Islet of Langerhans (tissue), 1 donor: Measurements from ENCODE around the gene HYOU1.
"Not testable (repeated sequence)": the region's sequence is repeated elsewhere in the genome, so short reads cannot be mapped to it uniquely, and the experiment has no call there.

Experiments
- FAIRE-seq: peaks from one replicate; lab custom pipeline; 2011; peaks lifted over from hg19 to GRCh38; lab: Jason Lieb, UNC

Gene HYOU1

DNA sequence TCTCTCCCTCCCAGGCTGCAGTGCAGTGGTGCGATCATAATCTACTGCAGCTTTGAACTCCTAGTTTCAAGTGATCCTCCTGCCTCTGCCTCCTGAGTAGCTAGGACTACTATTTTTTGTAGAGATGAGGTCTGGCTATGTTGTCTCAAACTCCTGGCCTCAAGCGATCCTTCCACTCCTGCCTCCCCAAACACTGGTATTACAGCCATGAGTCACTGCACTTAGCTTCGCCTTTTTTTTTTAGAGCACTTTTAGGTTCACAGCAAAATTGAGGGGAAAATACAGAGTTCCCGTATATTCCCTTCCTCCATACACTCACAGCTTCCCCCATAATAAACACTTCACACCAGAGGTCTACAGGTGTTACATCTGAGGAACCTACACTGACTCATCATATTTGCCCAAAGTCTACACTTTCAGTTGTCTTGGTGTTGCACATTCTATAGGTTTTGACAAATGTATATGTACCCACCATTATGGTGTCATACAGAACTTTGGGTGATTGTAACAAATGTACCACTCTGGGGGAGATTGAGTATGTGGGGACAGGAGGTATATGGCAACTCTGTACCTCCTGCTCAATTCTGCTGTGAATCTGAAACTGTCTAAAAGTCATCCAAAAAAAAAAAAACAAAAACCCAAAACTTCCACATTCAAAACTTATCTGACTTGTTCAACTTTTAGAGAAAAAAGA, 15.0 kb downstream of the HYOU1 start:
- no peak for FAIRE-seq

DNA sequence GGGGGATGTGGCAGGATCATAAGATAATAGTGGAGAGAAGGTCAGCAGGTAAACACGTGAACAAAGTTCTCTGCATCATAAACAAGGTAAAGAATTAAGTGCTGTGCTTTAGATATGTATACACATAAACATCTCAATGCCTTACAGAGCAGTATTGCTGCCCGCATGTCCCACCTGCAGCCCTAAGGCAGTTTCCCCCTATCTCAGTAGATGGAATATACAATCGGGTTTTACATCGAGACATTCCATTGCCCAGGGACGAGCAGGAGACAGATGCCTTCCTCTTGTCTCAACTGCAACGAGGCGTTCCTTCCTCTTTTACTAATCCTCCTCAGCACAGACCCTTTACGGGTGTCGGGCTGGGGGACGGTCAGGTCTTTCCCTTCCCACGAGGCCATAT, 17.5 kb downstream of the HYOU1 start:
- not testable (repeated sequence) for FAIRE-seq

DNA sequence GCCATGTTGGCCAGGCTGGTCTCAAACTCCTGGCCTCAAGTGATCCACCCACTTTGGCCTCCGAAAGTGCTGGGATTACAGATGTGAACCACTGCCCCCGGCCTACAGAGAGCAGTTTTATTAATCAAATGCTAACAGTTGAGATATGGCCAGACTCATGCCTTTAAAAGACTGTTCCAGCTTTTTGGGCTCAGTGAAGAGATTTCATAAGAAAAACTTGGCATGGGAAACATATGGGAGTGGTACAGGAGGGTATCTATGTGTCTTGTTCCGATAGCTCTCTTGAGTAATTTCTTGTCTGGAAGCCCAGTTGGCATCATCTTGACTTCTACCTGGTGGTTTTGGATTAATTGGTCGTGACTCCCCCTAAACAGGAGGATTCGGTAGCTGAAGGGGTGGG, 18.1 kb downstream of the HYOU1 start:
- no peak for FAIRE-seq

DNA sequence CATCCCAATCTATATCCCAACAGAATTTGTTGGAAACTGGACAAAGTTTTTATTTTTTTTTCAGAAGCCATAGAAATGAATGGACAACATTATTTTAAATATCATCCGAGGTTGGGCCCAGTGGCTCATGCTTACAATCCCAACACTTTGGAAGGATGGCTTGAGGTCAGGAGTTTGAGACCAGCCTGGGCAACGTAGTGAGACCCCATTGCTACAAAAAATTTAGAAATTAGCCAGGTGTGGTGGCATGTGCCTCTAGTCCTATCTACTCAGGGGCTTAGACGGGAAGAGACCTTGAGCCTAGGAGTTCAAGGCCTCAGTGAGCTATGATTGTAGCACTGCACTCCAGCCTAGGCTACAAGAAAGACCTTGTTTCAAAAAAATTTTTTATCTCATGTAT, 22.2 kb downstream of the HYOU1 start:
- no peak for FAIRE-seq

DNA sequence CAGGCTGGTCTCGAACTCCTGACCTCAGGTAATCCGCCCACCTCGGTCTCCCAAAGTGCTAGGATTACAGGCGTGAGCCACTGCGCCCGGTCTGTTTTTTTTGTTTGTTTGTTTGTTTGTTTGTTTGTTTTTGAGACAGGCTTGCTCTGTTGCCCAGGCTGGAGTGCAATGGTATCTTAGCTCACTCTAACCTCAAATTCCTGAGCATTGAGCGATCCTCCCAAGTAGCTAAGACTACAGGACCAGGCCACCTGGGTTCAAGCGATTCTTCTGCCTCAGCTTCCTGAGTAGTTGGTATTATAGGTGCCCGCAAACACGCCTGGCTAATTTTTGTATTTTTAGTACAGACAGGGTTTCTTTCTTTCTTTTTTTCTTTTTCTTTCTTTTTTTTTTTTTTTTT, 23.6 kb downstream of the HYOU1 start:
- FAIRE-seq: not testable (repeated sequence)

DNA sequence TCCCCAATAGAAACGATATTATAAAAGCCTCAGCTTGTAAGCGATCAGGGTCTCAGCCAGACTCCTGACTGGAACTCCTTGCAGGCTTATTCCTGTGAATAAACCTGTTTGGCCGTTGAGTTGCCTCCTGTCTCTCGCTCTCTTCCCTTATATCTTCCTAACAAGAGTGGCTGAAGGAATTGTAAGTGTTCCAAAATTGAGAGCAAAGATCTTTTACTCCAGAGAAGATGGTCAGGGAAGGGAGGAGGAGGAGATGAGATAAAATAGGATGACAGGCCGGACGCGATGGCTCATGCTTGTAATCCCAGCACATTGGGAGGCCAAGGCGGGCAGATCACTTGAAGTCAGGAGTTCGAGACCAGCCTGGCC, 25.1 kb downstream of the HYOU1 start:
- no peak for FAIRE-seq

DNA sequence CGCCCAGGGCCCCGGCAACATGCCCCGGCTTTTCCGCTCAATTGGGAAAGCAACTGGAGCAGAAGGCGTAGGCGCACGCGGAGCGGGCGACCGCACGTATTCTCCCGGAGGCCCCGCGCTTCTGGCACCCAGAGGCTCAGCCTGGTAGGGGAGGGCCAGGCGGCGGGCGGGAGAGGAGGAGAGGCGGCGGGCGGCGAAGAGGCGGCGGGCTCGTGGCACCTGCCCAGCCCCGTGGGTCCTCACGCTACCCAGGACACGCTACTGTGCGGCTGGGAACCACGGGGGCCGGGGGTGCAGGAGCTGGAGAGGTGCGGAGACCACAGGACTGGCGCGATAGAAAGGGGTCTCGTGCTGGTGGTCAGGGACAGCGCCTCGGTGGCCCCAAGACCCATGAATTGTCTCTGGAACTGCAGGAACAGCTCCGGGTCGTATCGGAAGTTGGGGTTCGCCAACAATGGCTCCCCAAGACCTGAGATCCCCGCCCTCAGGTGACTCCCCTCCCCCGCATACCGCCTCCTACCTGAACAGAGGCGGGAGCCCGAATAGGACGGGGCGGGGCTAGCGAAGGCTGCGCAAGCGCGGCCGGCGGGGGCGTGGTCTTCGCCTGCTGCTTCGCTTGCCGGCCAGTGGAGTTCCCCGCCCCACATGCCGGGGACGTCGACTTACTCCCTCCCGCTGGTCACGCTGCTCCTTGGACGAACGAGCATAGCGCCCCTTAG, 26.5 kb downstream of the HYOU1 start, which contains the start of gene SLC37A4:
TSS of gene SLC37A4 (minus strand) at position 549 of the 719 bp plus-strand sequence.
- FAIRE-seq: peak; percentile 84

DNA sequence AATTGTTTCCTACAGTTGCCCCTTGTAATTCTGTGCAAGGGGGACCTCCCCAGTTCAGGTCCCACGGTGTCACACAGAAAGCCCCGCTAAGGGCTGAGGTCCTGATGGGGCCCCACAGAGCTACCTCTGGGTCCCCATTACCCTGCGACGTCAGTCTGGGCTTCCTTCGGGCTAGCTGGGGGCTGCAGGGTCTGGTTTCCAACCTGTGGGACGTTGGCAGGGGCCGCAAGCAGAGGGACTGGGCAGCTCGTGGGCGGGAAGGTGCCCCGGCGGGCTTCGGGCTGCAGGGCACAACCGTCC, 27.0 kb downstream of the HYOU1 start:
- FAIRE-seq: no peak

DNA sequence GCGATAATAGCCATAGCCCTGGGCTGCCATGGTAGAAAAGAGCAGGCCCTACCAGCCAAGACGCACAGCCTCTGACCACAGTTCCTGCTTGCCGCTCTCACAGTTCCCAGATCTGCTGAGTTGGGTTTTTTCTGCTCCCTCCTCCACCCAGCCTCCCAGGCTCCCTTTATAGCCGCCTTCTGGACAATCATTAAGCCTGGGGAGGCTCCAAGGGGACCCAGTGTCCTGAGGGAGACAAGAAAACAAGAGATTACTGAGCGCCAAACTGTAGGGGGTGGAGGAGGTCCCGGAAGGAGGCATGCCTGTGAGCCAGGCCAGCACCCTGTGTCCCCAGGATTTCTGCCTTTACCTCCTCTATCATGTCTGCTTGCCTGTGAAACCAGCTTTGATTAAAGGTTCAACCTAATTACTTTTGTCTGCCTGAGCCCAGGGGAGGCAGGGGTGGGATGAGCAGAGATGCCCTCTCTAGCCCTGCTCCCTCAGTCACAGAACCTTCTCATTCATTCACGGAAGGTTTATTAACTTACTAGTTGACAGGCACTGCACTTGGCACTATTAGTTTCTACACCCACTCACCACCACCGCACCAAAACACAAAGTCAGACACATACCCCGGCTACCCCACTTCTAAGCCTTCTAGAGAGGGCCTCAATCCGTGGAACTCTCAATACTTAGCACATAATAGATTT, 27.5 kb downstream of the HYOU1 start:
- no peak for FAIRE-seq

DNA sequence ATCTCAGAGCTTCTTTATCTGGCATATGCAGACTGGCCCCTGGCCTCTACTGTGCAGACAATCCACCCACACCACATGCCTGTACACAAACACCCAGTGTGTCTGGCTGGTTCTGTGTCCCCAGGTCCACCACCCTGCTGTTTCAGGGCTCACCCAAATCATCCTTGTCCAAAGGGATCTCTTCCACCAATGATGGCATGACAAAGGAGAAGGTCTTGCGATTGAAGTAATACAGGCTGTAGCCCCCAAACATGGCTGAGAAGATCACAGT, 28.0 kb downstream of the HYOU1 start:
- FAIRE-seq: no peak

DNA sequence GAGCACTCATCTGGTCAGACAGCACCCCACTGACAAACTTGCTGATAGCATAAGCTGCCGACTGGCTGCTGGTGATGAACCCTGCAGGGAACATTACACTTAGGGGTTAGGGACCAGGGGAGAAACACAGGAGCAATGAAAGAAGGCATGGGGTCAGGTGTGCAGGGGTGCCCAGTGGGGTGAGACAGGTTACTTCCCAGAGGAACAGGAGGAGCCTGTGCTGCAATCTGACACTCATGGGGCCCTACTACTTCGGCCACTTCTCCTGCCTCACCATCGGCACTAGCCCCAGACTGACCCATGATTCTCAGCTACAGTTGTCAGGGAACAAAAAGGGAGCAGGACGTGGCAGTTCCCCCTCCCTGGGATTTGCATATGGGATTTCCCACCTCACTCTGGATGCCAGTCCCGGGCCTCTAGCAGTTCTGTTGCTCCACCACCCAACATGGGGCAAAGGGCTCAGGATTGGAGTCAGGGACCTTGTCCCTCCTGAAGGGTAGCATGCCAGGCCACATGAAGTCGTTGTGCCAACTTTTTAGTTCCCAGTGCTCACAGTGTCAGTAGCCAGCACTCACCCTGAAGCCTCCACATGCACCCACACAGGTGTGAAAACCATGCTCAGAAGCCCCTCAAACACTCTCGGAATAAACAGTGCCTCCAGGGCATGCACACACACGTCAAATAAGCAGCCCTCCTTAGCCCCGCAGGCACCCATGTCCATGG, 28.5 kb downstream of the HYOU1 start:
- no peak for FAIRE-seq

DNA sequence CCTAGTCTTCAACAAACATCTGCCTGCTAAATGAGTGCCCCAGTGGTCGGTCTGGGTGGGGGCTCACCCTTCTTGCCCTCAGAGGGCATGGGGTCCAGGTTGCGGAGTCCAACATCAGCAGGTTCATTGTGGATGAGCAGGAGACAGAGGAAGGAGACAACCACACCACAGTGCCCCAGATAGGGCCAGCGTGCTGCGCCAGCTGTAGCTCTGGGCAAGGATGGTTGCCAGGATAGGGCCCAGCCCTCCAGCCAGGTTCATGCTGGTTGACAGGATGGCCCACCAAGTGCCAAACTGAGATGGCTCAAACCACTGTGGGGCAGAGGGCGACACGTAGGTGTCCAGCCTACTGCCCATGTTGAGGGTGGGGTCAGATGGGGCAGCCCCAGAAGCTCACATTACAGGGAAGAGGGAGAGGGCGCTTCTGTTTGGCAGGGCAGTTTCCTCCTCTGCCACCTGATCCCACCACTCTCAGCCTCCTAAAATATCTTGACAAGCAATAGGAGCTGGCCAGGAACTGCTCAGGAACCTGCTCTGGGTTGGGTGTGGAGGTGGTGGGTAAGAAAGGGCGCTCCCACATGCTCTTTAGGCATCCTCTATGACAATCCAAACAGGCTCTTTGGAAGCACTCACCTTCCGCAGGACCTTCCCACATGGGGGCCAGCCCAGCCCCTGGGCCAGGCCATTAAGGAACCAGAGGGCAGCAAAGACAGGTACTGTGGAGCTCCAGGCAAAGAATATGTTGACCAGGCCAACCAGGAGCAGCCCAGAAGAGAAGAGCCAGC, 29.3 kb downstream of the HYOU1 start:
- FAIRE-seq: no peak

DNA sequence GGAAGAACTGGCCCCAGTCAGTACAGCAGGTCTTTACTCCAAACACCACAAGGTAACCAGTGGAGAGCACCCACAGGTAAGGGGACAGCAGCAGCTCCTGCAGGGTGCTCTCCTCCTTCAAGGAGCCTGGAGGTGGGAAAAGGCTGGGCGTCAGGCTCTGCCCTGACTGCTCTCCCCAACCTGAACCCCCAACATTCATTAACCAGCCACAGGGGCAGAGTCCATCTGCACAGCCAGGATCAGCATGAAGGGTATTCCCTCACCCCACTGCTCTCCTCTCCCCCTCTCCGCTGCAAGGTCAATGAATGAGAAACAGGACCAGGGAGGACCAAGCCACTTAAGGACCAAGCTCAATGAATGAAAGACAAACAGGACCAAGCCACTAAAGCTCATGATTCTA, 30.0 kb downstream of the HYOU1 start:
- no peak for FAIRE-seq

DNA sequence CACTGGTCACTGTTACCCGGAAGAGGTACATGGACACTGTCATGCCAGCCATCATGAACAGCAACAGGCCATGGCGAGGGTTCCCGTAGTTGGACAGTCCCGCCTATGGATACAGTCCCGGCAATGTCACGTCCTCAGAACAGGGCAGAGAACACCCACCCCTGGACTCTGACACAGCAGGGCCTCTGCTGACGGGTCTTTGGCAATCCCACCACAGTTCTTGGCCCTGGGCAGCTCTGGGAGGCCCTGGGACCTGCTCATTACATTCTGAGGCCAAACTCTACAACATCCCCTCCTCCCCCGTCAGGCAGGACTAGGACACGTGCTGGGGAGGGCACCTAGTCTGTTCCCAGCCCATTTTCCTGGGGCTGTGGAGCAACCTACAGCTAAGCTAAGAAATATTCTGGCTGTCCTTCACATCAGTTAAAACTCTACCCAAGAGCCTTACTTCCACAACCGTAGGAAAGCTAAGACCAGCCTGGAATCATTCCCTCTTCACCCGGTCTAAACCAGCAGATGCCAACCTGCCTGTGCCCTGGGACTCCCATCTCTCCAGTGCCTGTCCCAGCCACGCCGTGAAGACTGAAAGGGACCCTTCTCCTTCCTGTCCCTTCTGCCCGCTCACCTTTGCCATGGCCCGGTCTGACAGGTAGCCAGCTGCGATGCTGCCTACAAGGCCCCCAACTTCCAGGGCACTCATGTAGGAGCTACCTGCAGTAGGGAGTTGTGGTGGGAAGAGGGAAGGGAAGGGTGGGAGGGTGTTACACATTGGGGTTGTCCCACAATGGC, 30.8 kb downstream of the HYOU1 start:
- no peak for FAIRE-seq

DNA sequence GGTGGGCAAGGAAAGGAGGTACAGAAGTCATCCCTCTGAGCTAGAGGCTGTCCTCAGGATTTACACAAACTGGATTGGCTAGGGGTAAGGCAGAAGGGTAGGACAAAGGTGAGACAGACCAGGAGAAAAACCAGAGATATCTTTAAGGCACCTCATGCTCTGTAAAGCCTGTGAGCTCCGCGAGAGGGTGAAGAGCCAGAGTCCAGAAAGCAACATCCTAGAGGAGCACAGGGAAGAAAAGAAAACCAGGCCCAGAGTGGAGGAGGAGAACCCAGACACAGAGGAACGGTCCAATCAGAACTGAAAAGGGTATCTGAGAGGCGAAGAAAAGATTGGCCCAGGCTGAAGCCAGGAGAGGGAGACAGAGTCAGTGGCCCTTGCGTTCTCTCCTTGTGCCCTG, 31.5 kb downstream of the HYOU1 start:
- no peak for FAIRE-seq

DNA sequence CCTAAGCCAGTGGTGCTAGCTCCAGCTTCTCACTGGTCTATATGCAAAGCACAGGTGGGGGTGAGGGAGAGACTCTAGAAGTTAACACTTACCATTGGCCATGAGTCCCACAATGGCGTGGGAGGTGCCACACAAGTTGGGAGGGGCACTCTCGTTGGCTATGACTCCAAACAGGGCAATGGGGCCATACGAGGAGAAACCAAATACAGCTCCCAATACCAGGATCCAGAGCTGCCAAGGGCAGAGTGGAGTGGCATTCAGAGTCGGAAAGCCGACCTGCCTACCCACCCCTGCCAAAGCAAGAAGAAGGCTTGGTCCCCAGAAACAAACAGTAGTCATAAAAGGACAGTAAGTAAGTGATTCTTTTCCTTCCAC, 31.9 kb downstream of the HYOU1 start:
- no peak for FAIRE-seq

DNA sequence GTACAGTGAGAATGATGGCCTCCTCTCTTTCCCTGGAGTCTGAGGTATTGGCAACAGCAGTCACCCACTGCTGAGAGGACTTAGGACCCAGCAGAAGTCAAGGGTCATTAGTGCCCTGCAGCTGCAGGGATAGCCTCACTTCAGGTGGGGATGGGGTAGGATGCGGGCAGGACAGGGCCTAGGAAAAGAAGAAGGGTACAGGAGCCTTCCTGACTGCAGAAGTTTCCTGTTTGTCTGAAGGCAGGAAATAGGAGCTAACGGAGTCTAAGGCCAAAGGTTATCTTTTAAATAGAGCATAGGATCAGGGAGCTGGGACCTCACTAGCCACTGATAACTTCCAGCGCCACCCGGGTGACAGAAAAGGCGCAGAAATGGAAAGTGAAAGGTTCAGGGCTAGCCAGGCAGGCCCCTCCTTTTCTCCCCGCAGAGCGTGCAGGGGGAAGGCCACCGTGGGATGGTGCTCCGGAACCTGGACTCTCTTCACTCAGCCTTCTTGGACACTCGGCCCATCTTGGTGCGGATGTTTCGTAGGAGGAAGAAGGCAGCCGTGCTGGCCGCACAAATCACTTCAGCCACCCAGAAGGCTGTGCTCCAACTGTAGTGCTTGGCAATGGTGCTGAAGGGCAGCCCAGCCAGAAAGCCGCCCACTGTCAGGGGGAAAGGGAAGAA, 32.4 kb downstream of the HYOU1 start:
- no peak for FAIRE-seq

DNA sequence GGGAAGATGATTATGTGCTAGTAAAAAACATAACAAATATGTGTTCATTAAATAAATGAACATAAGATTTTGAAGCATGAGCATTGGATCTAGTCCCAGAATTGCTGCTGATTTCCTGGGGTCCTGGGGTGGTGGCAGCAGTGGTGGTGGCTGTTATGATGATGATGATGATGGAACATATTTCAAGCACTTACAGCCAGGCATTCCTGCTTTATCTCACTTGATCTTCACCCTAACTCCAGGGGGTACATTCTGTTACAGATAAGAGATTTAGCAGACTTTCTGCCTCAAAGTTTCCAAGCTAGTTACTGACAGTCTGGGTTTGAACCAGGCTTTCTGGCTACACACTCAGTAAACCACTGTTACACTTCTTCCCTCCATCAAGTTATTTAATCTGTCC, 33.3 kb downstream of the HYOU1 start:
- FAIRE-seq: no peak

DNA sequence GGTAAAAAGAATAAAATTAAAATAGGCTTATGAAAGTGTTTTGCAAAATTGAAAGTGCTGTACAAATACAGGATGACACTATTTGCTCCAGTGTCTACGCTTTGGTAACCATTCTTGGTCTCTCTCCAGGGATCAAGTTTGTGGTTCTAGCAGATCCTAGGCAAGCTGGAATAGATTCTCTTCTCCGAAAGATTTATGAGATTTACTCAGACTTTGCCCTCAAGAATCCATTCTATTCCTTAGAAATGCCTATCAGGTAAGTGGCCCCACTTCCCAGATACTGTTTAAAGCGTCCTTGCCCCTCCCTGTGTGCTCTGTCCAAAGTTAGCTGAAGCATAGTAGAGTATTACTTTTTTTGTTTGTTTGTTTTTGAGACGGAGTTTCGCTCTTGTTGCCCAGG, 35.4 kb downstream of the HYOU1 start:
- FAIRE-seq: no peak

DNA sequence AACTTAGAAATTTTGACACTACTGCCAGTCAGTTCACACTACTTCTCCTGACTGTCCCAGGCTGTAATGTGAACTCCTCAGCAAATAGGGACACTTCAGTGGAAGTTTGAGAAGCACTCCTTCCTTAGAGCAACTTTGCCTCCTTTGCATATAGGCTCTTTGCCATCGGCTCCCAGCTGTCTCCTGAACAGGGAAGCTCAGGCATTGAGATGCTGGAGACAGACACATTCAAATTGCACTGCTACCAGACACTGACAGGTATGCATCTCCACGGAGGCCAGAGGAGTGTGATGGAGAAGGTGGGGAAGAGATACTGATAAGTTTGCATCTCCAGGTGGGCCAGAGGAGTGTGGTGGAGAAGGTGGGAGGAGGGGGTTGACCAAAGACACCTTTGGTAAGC, 37.0 kb downstream of the HYOU1 start:
- FAIRE-seq: no peak
